Activated CD4-positive, CD25-positive, alpha-beta regulatory T cell treated with anti-CD3 and anti-CD28 coated beads, Interleukin-2, amount 50 U/mL, for 72 hours (primary cell): Measurements from ENCODE around the gene COX7B.

Experiments used
- DNase-seq: peaks from one replicate; pipeline ENCODE4 v3.0.0; 2021

The COX7B gene

DNA sequence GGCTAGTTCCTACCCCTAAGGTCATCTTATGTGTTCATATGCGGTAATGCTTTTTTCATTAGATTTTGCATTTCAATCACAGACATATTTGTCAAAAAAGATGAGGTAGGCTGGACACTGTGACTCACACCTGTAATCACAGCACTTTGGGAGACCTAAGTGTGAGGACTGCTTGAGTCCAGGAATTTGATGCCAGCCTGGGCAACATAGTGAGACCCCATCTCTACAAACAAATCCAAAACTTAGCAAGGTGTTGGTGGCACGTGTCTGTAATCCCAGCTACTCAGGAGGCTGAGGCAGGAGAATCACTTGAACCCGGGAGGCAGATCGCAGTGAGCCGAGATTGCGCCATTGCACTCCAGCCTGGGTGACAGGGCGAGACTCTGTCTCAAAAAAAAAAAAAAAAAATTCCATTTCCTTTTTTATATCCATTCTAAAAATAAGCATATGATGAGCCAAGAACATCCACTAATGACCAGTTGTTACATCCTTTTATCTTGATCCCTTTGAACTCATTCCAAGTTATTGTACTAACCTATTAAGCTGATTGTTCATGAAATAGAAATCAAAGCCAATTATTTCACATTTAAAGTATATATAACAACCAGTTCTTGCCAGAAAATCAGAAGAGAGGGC lies 46.8 kb downstream of the COX7B start:
- no peak for DNase-seq

DNA sequence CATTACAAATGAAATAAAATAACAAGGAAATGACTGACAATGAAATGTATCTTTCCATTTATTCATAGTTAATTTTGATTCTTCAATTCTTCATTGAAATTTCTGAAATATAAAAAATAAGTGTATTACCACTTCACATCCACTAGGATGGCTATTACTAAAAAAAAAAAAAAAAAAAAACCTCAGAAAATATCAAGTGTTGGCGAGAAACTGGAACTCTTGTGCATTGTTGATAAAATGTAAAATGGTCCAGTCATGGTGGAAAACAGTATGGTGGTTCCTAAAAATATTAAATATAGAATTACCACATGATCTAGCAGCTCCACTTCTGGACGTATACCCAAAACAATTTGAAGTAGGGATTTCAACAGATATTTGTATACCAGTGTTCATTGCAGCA lies 47.3 kb downstream of the COX7B start:
- no peak for DNase-seq

DNA sequence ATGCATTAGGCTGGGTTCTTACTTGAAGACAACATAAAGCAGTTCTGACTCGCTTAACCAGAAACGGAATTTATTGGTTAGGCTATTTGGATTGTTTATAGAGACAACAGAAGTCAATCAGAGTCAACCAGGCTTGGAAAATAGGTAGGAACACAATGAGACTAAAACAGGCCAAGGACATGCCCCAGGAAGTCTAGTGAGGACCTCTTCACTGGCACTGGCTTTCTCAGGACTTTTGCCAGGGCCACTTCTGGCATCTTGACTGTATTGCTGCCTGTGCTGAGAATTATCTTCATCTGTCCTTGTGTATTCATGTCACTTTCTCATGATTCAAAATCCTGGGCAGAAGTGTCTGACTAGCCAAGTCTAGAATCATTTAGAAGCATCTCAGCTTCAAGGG lies 50.6 kb downstream of the COX7B start:
- no peak for DNase-seq

DNA sequence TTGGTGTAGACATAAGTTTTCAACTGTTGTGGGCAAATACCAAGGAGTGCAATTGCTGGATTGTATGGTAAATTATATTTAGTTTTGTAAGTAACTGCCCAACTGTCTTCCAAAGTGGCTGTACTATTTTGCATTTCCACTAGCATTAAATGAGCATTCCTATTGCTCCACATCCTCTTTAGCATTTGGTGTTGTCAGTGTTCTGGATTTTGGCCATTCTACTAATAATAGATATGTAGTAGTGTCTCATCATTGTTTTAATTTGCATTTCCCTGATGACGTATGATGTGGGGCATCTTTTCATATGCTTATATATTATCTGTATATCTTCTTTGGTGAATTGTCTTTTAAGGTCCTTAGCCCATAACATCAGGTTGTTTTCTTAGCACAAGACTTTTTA lies 52.9 kb downstream of the COX7B start:
- no peak for DNase-seq

DNA sequence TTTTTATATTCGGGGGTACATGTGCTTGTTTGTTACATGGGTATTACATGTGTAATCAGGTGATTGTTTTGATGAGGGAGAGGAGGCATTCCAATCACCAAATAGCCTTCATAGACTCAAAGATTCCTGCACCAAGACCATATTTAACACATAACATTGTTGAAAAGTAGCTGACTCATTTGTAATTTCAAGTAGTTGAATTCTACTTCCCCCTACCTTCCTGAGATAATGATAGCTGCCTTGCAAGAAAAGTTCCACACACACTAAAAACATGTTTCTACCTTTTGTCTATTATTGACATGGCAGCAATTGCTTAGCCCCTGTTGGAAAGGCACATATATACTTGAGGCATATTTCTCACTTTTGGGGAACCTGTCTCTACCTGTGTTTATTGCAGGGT lies 54.0 kb downstream of the COX7B start:
- no peak for DNase-seq

DNA sequence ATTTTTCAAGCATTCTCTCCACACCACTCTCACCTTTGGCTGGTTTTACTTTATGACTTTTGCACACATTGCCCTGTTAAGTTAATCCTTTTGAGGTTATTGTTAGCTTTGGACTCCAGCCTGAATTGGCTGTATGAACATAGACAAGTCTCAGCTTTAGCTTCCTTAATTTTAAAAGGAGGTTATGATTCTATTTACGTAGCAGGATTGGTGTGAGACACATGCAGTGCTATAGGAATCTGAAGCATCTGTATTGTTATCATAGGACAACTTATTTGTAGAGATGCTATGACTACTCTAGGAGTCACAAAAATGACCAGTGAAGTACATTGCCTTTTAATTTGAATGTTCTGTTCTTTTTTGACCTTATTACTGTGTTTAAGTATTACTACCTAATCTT lies 54.4 kb downstream of the COX7B start:
- DNase-seq = no peak
